ENCODE results near the gene ECM1.

The ECM1 gene

DNA sequence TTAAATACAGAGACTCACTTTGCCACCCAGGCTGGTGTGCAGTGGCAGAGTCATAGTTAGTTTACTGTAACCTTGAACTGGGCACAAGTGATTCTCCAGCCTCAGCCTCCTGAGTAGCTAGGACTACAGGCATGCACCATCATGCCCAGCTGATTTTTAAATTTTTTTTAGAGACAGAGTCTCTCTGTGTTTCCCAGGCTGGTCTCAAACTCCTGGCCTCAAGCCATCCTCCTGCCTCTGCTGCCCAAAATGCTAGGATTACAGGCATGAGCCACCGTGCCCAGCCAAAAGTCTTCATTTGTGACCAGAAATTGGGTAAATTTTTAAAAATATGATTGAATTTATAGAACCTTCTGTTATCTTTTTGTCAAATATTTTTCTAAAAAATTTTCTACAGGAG lies 38.6 kb upstream of the ECM1 start:
- H4K20me1 ChIP-seq (ENCODE audit: low read depth, low read length) = no peaks in the 10 kb centered on the region
- no peaks in the 10 kb centered on the region for H3F3A ChIP-seq (ENCODE audit: insufficient read depth)
- H3K36me3 ChIP-seq (ENCODE audit: low read length) = peaks cover 15% of the 10 kb centered on the region; the same call in 1 of the 2 replicates
- no peak overlapping the region for H3K4me3 ChIP-seq (ENCODE audit: insufficient read depth, low read length, poor library complexity, severe bottlenecking)
- no peak overlapping the region for H2AFZ ChIP-seq (ENCODE audit: low read depth, low read length, severe bottlenecking)
- H3K9me2 ChIP-seq (replicated peaks; ENCODE audit: insufficient read depth, low read length) = no peaks in the 10 kb centered on the region
- no peak overlapping the region for H3K9ac ChIP-seq (ENCODE audit: low read length)
- TF ChIP-seq EZH2phosphoT487 (conservative IDR thresholded peaks at IDR 0.05; ENCODE audit: low read length) = no peak
- TF ChIP-seq, protein P1, sequence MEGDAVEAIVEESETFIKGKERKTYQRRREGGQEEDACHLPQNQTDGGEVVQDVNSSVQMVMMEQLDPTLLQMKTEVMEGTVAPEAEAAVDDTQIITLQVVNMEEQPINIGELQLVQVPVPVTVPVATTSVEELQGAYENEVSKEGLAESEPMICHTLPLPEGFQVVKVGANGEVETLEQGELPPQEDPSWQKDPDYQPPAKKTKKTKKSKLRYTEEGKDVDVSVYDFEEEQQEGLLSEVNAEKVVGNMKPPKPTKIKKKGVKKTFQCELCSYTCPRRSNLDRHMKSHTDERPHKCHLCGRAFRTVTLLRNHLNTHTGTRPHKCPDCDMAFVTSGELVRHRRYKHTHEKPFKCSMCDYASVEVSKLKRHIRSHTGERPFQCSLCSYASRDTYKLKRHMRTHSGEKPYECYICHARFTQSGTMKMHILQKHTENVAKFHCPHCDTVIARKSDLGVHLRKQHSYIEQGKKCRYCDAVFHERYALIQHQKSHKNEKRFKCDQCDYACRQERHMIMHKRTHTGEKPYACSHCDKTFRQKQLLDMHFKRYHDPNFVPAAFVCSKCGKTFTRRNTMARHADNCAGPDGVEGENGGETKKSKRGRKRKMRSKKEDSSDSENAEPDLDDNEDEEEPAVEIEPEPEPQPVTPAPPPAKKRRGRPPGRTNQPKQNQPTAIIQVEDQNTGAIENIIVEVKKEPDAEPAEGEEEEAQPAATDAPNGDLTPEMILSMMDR (IDR thresholded peaks at IDR 0.05; ENCODE audit: insufficient read depth, low read length, poor library complexity, severe bottlenecking) = no peak
- no peak overlapping the region for H3K27ac ChIP-seq (ENCODE audit: low read depth, low read length)
- H3K79me2 ChIP-seq (ENCODE audit: insufficient read depth, low read length) = no peaks in the 10 kb centered on the region
- no peak overlapping the region for H3K4me2 ChIP-seq (ENCODE audit: low read depth, low read length, poor library complexity, severe bottlenecking)
- no peaks in the 10 kb centered on the region for H3K9me3 ChIP-seq (ENCODE audit: insufficient read depth, low read length)
- no peaks in the 10 kb centered on the region for H3K27me3 ChIP-seq (ENCODE audit: low read length)

DNA sequence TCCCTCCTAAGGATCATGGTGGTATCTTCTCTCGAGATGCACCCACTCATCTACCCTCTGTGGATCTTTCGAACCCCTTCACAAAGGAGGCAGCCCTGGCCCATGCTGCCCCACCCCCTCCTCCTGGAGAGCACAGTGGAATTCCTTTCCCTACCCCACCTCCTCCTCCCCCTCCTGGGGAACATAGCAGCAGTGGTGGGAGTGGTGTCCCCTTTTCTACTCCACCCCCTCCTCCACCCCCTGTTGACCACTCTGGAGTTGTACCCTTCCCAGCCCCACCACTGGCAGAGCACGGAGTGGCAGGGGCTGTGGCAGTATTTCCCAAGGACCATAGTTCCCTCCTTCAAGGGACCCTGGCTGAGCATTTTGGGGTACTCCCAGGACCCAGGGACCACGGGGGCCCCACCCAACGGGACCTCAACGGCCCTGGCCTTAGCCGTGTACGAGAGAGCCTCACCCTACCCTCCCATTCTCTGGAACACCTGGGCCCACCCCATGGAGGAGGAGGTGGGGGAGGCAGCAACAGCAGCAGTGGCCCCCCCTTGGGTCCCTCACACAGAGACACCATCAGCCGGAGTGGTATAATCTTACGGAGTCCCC lies 35.2 kb upstream of the ECM1 start:
- no peak overlapping the region for H3K9ac ChIP-seq (ENCODE audit: low read length)

DNA sequence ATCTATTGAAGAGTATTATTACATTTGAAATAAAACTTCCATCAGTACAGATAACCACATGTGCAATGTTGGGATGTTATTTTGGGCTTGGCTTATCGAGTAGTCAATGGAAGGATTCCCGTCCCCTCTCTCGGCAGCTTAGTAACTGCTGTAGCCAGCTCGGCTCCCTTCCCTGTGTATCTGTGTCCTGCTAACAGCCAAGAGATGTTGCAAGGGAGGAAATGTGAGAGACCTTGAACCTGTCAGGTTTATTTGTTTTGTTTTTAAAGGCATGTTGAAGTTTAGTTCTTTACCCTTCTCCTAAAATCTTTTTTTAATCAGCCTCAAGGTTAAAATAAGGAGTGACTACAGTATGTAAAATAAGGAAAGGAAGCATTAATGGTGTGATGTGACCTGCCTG lies 34.2 kb upstream of the ECM1 start:
- Histone ChIP-seq H3F3A (ENCODE audit: insufficient read depth) (0 out of 2 replicates have a peak, but pooled peaks cover 5% of the 10 kb centered on the region), H4K20me1 (ENCODE audit: low read depth, low read length) (no peaks in the 10 kb centered on the region; the same call in 1 of the 2 replicates), H3K27ac (ENCODE audit: low read depth, low read length) (no peak overlapping the region), H3K4me3 (ENCODE audit: insufficient read depth, low read length, poor library complexity, severe bottlenecking) (no peak overlapping the region), H3K9ac (ENCODE audit: low read length) (no peak overlapping the region), H3K9me3 (ENCODE audit: insufficient read depth, low read length) (no peaks in the 10 kb centered on the region), H3K27me3 (ENCODE audit: low read length) (no peaks in the 10 kb centered on the region), H3K36me3 (ENCODE audit: low read length) (peaks cover 11% of the 10 kb centered on the region; the same call in 1 of the 2 replicates), H2AFZ (ENCODE audit: low read depth, low read length, severe bottlenecking) (no peak overlapping the region), H3K79me2 (ENCODE audit: insufficient read depth, low read length) (no peaks in the 10 kb centered on the region), H3K9me2 (replicated peaks; ENCODE audit: insufficient read depth, low read length) (no peaks in the 10 kb centered on the region), H3K4me2 (ENCODE audit: low read depth, low read length, poor library complexity, severe bottlenecking) (no peak overlapping the region)
- TF ChIP-seq EZH2phosphoT487 (conservative IDR thresholded peaks at IDR 0.05; ENCODE audit: low read length) = no peak
- TF ChIP-seq, protein P1 (IDR thresholded peaks at IDR 0.05; ENCODE audit: insufficient read depth, low read length, poor library complexity, severe bottlenecking) = no peak

More for the DNA sequence above, 35.2 kb upstream of the ECM1 start:
- H3K4me3 ChIP-seq (ENCODE audit: insufficient read depth, low read length, poor library complexity, severe bottlenecking) = no peak overlapping the region
- no peak overlapping the region for H2AFZ ChIP-seq (ENCODE audit: low read depth, low read length, severe bottlenecking)
- H3K9me2 ChIP-seq (replicated peaks; ENCODE audit: insufficient read depth, low read length) = no peaks in the 10 kb centered on the region
- H3K36me3 ChIP-seq (ENCODE audit: low read length) = peaks cover 11% of the 10 kb centered on the region; the same call in 1 of the 2 replicates
- H3K27ac ChIP-seq (ENCODE audit: low read depth, low read length) = no peak overlapping the region
- H3K79me2 ChIP-seq (ENCODE audit: insufficient read depth, low read length) = no peaks in the 10 kb centered on the region
- no peaks in the 10 kb centered on the region; the same call in 1 of the 2 replicates for H4K20me1 ChIP-seq (ENCODE audit: low read depth, low read length)
- TF ChIP-seq, protein P1 (IDR thresholded peaks at IDR 0.05; ENCODE audit: insufficient read depth, low read length, poor library complexity, severe bottlenecking) = no peak
- TF ChIP-seq EZH2phosphoT487 (conservative IDR thresholded peaks at IDR 0.05; ENCODE audit: low read length) = no peak
- no peaks in the 10 kb centered on the region for H3K27me3 ChIP-seq (ENCODE audit: low read length)
- H3K9me3 ChIP-seq (ENCODE audit: insufficient read depth, low read length) = no peaks in the 10 kb centered on the region
- H3F3A ChIP-seq (ENCODE audit: insufficient read depth) = 0 out of 2 replicates have a peak, but pooled peaks cover 2% of the 10 kb centered on the region
- no peak overlapping the region for H3K4me2 ChIP-seq (ENCODE audit: low read depth, low read length, poor library complexity, severe bottlenecking)

Data from SU-DHL-6 (cell line).